Right cardiac atrium (tissue), 5 donors: ENCODE measurements around the gene POLR3F. TPM values are rescaled to one million over a fixed set of nuclear protein-coding genes. Genes with fewer than 3 reads are reported as not detected.
A peak's percentile ranks its signal among the peaks of the same experiment; 100 is the strongest.
"Not testable (repeated sequence)": the region's sequence is repeated elsewhere in the genome, so short reads cannot be mapped to it uniquely, and the experiment has no call there.

Experiments
- ATAC-seq, 2 donors: fragments of 200-7000 bp; cut with Tn5 transposase; one replicate each; pipeline versions ENCODE4 v1.8.0 to v1.9.1; 2020; ENCODE audit warnings: moderate library complexity in 2 of 2, mild to moderate bottlenecking in 1 of 2
- DNase-seq, 3 donors: peaks; one replicate each; pipeline ENCODE4 v3.0.0-alpha.2; 2020
- H3K27ac ChIP-seq: one replicate; pipeline ENCODE4 v1.5.1; 2013; ENCODE audit warnings: mild to moderate bottlenecking, low read length, control low read depth, moderate library complexity
- H3K27me3 ChIP-seq: one replicate; pipeline ENCODE4 v1.6.1; 2013; ENCODE audit not compliant: control insufficient read depth, insufficient read depth
- H3K4me1 ChIP-seq: one replicate; pipeline ENCODE4 v1.6.1; 2013; ENCODE audit warnings: low read length; ENCODE audit not compliant: control insufficient read depth, insufficient read depth
- H3K4me3 ChIP-seq: one replicate; pipeline ENCODE4 v1.5.1; 2013; ENCODE audit warnings: low read length, control low read depth
- H3K9me3 ChIP-seq: one replicate; pipeline ENCODE4 v1.6.1; 2013; ENCODE audit warnings: low read length; ENCODE audit not compliant: control insufficient read depth
- WGBS: extraction: QIAGEN DNeasy Blood & Tissue Kit; methylation state at CpG from one replicate; pipeline ENCODE4 v1.1.7; 2013; 5-methylcytosine and 5-hydroxymethylcytosine counted together
- intact Hi-C, 4 donors: fragments of 100-400 bp; cut with DNase I; formaldehyde crosslinking; loops; one replicate each; pipeline versions ENCODE4 v1.11.0 to v1.14.0; 2022 to 2023
- polyA plus RNA-seq: library from polyadenylated mRNA; stranded (reverse); fragments of 200-250 nt; gene quantifications from one replicate; pipeline ENCODE4 v1.2.3, GENCODE V29; 2013
- total RNA-seq, 4 donors: library from RNA; stranded (reverse); fragmentation: NEBNext Ultra II Directional; extraction: Animal tissue kit (Norgen Biotek cat#: 25700); gene quantifications; one replicate each; pipeline ENCODE4 v1.2.1, GENCODE V29; 2021
- donor health status: healthy with polysubstance abuse.
- donor health status: DM: no; HTN: yes; CAD: no.
- donor health status: DM: no; HTN: no; CAD: no.
- donor health status: DM: no; HTN: yes; CAD: no; lungs with severe emphysema.
- donor health status: DM: yes; HTN: yes; CAD: no.

The POLR3F gene
- total and polyA plus RNA-seq, 5 donors = 6.1 to 8.7 (median 7.4) TPM

- Histone ChIP-seq H3K4me1 (peaks cover 4% of the 10 kb centered on the region), H3K27me3 (no peaks in the 10 kb centered on the region), H3K27ac (no peak overlapping the region), H3K9me3 (no peaks in the 10 kb centered on the region), H3K4me3 (no peak overlapping the region)
- DNase-seq (no peak), ATAC-seq (no peak)
- WGBS = 57% methylated on average over 6 of the region's 6 CpGs
- intact Hi-C loops = no loop called here
Measured at GRCh38 chr20:18465536-18466200, 1.5 kb upstream of the POLR3F start.

DNA sequence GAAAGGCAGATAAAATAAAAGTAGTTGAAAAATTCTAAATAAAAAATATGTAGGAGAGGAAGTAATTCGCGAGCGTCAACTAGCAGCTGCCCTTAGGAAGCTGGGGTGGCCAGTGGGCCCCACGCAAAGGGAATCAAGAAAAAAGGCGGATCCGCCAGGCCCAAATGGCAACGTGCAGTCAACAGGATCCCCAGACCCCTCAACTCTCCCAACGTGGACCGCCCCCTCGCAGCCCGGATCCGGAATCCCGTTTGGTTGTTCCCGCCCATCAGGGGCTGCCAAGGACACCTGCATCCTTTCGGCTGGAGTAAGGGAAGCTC, 656 bp upstream of the POLR3F start:
- Histone ChIP-seq H3K4me3 (peak overlapping the region; percentile 82), H3K9me3 (no peaks in the 10 kb centered on the region), H3K27ac (no peak overlapping the region), H3K27me3 (no peaks in the 10 kb centered on the region), H3K4me1 (peaks cover 4% of the 10 kb centered on the region)
- WGBS = 1% methylated on average over 15 of the region's 15 CpGs
- ATAC-seq = peak; percentile 85 to 92
- intact Hi-C loops = no loop called here
- no peak for DNase-seq

- Histone ChIP-seq H3K4me1 (no peaks in the 10 kb centered on the region), H3K27ac (no peak overlapping the region), H3K9me3 (no peaks in the 10 kb centered on the region), H3K4me3 (no peak overlapping the region), H3K27me3 (no peaks in the 10 kb centered on the region)
- ATAC-seq (no peak), DNase-seq (no peak)
- intact Hi-C loops = no loop called here
- 95% methylated on average over 1 of the region's 1 CpG for WGBS
Measured at GRCh38 chr20:18477218-18477617, 10.0 kb downstream of the POLR3F start.

DNA sequence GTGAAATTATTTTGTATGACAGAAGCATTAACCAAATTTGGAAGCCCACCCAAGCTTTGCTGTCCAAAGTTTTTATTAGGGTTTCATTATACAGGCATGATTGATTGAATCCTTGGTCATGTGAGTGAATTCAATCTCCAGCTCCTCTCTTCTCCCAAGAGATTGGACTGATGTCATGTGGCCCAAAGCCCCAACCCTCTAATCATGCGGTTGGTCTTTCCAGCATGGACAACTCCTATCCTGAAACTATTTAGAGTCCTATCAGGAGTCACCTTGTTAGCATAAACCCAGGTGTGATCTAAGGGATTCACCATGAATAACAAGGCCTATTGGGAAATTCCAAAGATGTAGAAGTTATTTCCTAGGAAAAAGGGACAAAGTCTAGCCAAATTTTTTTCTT, 10.6 kb downstream of the POLR3F start:
- DNase-seq (no peak), ATAC-seq (no peak)
- 71% methylated on average over 1 of the region's 1 CpG for WGBS
- Histone ChIP-seq H3K27me3 (no peaks in the 10 kb centered on the region), H3K4me1 (no peaks in the 10 kb centered on the region), H3K27ac (no peak overlapping the region), H3K4me3 (no peak overlapping the region), H3K9me3 (no peaks in the 10 kb centered on the region)
- intact Hi-C loops = no loop called here

DNA sequence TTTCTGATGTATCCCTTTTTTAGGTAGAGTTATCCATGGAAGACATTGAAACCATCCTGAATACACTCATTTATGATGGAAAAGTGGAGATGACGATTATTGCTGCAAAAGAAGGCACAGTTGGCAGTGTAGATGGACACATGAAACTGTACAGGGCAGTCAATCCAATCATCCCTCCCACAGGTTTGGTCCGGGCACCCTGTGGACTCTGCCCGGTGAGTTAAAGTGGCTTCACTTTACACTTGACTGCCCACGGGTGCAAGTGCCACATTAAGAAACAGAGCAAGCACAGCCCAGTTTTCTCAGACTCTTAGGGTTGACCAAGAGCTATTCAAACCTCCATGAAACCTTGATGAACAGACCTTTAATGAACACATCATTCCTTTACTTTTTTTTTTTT, 14.4 kb downstream of the POLR3F start:
- intact Hi-C loops = no loop called here
- no peaks in the 10 kb centered on the region for H3K4me1 ChIP-seq
- no peaks in the 10 kb centered on the region for H3K27me3 ChIP-seq
- H3K27ac ChIP-seq = no peak overlapping the region
- ATAC-seq (no peak), DNase-seq (no peak)
- 93% methylated on average over 4 of the region's 4 CpGs for WGBS
- H3K4me3 ChIP-seq = no peak overlapping the region
- no peaks in the 10 kb centered on the region for H3K9me3 ChIP-seq

DNA sequence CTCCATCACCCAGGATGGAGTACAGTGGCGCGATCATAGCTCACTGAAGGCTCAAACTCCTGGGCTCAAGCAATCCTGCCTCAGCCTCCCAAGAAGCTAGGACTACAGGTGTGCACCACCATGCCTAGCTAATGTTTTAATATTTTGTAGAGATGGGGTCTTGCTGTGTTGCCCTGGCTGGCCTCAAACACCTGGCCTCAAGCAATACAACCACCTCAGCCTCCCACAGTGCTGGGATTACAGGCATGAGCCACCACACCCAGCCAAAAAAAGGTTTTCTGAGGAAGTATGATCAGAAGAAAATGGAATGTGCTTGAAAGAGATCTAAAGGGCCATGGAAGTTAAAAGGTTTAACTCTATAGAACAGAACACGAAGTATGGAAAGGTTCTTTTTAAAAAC, 21.1 kb downstream of the POLR3F start:
- no peak overlapping the region for H3K4me3 ChIP-seq
- no peaks in the 10 kb centered on the region for H3K27me3 ChIP-seq
- ATAC-seq (no peak), DNase-seq (no peak)
- peaks cover 2% of the 10 kb centered on the region for H3K4me1 ChIP-seq
- intact Hi-C loops = no loop called here
- no peaks in the 10 kb centered on the region for H3K9me3 ChIP-seq
- 98% methylated on average over 3 of the region's 3 CpGs for WGBS
- H3K27ac ChIP-seq = no peak overlapping the region

- ATAC-seq = no peak
- Histone ChIP-seq H3K4me3 (peak overlapping the region; percentile 67), H3K4me1 (peaks cover 2% of the 10 kb centered on the region), H3K27ac (no peak overlapping the region), H3K27me3 (no peaks in the 10 kb centered on the region), H3K9me3 (no peaks in the 10 kb centered on the region)
- intact Hi-C loops = no loop called here
- 17% methylated on average over 7 of the region's 7 CpGs for WGBS
- no peak for DNase-seq
Measured at GRCh38 chr20:18496042-18496441, 28.9 kb downstream of the POLR3F start.

DNA sequence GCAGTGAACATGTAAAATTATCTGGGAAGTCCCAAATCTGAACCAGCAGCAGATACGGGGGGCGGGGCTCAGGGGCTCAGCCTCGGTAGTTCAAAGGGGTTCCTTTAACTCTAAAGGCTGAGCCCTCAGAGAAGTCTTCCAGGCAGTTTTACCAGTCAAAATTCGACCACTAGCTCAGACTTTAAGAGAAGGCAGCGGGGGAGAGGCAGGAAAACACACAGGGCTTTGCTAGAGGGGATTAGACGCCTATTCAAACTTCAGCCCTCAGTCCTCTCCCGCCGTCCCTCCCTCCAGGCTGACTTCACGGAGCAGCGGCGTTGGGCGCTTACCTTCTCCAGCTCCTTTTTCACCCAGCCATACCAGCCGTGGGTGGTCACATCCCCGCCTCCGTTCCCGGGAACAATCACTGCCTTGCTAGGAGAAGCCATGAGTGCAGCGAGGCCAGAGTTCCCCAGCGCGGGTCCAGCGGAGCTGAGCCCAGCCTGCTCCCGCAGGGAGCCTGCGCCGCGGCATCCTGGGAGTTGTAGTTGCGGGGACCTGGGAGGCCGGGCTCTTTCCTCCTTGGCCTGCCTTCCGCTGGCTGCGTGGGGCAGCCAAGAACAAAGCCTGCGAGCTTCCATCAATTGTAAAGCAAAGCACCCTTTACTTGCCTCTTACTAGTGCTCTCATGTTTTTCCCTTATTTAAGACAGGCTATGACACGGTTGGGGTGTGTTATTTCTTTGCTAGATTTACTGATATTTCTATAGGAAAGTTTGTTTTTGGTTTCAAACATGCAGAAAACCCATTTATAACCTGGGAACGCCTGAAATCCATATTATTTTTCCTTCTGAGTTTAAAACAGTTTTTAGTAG, 29.8 kb downstream of the POLR3F start, which contains the start of gene RBBP9:
Gene RBBP9 (minus strand): TSS at position 486 of the 853 bp plus-strand sequence. CDS start 58 bp downstream, at position 428.
- ATAC-seq = peak; percentile 100
- H3K9me3 ChIP-seq = no peaks in the 10 kb centered on the region
- peak within 1 kb of the TSS; percentile 71 for H3K27ac ChIP-seq
- peak; percentile 90 to 95 (median 95) for DNase-seq
- 3% methylated on average over 31 of the region's 31 CpGs for WGBS
- intact Hi-C loops = no loop called here
- no peaks in the 10 kb centered on the region for H3K27me3 ChIP-seq
- peak within 1 kb of the TSS; percentile 67 for H3K4me3 ChIP-seq
- peaks cover 2% of the 10 kb centered on the region for H3K4me1 ChIP-seq

DNA sequence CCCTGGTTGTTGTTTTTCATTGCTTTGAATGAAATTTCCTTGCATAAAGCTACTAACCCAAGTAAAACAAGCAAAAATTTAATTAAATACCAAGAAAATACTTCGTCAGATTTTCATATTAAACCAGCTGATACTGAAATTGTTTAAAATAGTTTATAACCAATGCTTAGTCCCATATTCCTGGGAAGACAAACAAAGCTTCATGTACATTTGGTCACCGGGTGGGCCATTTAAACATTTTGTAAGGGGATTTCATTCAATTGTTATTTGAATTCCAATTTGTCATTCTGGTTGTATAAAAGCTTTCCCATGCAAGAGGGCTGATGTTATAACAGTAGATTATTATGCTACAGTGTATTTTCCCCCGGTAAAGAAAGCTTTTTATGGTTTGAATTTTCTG, 30.4 kb downstream of the POLR3F start:
- Histone ChIP-seq H3K27ac (no peak overlapping the region), H3K4me3 (no peak overlapping the region)
- intact Hi-C loops = no loop called here

GRCh38 chr20:18501672-18502071, 34.5 kb downstream of the POLR3F start:
- not testable (repeated sequence) for H3K4me3 ChIP-seq

More for the DNA sequence above, 30.4 kb downstream of the POLR3F start:
- no peak for DNase-seq
- Histone ChIP-seq H3K9me3 (no peaks in the 10 kb centered on the region), H3K4me1 (peaks cover 2% of the 10 kb centered on the region), H3K27me3 (no peaks in the 10 kb centered on the region)
- 92% methylated on average over 3 of the region's 3 CpGs for WGBS
- no peak for ATAC-seq

DNA sequence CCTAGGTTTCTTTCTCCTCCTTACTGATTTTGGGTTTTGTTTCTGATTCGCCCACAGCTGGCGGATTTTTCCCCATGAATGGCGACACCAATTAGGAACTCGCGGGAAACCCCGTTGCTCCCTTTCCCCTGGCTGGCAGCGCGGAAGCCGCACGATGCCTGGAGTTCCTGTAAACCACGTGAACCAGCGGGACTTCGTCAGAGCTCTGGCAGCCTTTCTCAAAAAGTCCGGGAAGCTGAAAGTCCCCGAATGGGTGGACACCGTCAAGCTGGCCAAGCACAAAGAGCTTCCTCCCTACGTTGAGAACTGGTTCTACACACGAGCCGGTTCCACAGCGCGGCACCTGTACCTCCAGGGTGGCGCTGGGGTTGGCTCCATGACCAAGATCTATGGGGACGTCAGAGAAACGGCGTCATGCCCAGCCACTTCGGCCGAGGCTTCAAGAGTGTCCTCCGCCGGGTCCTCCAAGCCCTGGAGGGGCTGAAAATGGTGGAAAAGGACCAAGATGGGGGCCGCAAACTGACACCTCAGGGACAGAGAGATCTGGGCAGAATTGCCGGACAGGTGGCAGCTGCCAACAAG, 37.4 kb downstream of the POLR3F start:
- ATAC-seq (no peak), DNase-seq (peak; percentile 66 to 81 (median 70))
- H3K4me3 ChIP-seq = no peak overlapping the region
- no peak overlapping the region for H3K27ac ChIP-seq
- no peaks in the 10 kb centered on the region for H3K9me3 ChIP-seq
- 61% methylated on average over 31 of the region's 31 CpGs for WGBS
- no peaks in the 10 kb centered on the region for H3K4me1 ChIP-seq
- intact Hi-C loops = no loop called here
- no peaks in the 10 kb centered on the region for H3K27me3 ChIP-seq

More at GRCh38 chr20:18501672-18502071, 34.5 kb downstream of the POLR3F start:
- ATAC-seq, intact Hi-C loops, H3K4me1 ChIP-seq, DNase-seq, H3K27ac ChIP-seq, H3K27me3 ChIP-seq, H3K9me3 ChIP-seq: not testable (repeated sequence)
- WGBS = 57% methylated on average over 1 of the region's 1 CpG
